ENCODE measurements around the gene ZMIZ1. TPM values are rescaled to one million over a fixed set of nuclear protein-coding genes. Genes with fewer than 3 reads are reported as not detected.

Gene ZMIZ1, protein sequence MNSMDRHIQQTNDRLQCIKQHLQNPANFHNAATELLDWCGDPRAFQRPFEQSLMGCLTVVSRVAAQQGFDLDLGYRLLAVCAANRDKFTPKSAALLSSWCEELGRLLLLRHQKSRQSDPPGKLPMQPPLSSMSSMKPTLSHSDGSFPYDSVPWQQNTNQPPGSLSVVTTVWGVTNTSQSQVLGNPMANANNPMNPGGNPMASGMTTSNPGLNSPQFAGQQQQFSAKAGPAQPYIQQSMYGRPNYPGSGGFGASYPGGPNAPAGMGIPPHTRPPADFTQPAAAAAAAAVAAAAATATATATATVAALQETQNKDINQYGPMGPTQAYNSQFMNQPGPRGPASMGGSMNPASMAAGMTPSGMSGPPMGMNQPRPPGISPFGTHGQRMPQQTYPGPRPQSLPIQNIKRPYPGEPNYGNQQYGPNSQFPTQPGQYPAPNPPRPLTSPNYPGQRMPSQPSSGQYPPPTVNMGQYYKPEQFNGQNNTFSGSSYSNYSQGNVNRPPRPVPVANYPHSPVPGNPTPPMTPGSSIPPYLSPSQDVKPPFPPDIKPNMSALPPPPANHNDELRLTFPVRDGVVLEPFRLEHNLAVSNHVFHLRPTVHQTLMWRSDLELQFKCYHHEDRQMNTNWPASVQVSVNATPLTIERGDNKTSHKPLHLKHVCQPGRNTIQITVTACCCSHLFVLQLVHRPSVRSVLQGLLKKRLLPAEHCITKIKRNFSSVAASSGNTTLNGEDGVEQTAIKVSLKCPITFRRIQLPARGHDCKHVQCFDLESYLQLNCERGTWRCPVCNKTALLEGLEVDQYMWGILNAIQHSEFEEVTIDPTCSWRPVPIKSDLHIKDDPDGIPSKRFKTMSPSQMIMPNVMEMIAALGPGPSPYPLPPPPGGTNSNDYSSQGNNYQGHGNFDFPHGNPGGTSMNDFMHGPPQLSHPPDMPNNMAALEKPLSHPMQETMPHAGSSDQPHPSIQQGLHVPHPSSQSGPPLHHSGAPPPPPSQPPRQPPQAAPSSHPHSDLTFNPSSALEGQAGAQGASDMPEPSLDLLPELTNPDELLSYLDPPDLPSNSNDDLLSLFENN
- total RNA-seq, result 10 to 100 TPM; 67.4 to 83.1 (median 72.9) TPM
- 38.0 TPM for polyA plus RNA-seq
- long read RNA-seq, donor 1, partial matches to known transcripts, result 24 of 180 reads
- long read RNA-seq, donor 1, other reads (novel, unspliced or antisense), result 156 of 180 reads
- long read RNA-seq, donor 2, partial matches to known transcripts, result 35 of 38 reads
- long read RNA-seq, donor 2, other reads (novel, unspliced or antisense), result 3 of 38 reads
- long read RNA-seq, donor 3, partial matches to known transcripts, result 9 of 140 reads
- long read RNA-seq, donor 3, other reads (novel, unspliced or antisense), result 131 of 140 reads
- long read RNA-seq, donor 4, partial matches to known transcripts, result 32 of 37 reads
- long read RNA-seq, donor 4, other reads (novel, unspliced or antisense), result 5 of 37 reads

GRCh38 chr10:79068562-79069324 lies at the start of gene ZMIZ1:
Gene ZMIZ1, plus strand, starts transcription at chr10:79068966. Its CDS starts 132,667 bp downstream, at chr10:79201633.
- peaks cover 16% of the 10 kb centered on the region for H3K4me1 ChIP-seq (ENCODE audit: control insufficient read depth, insufficient read depth, low read length)
- DNase-seq, result peak; percentile 91 to 95 (median 94)
- no peaks in the 10 kb centered on the region for H3K27me3 ChIP-seq (ENCODE audit: control insufficient read depth, insufficient read depth)
- intact Hi-C loops (cut with DNase I), result loop anchor here (5.0 to 10.0 kb wide), 5 partner anchors 94 to 644 kb away; no protein-coding TSS in a partner anchor
- WGBS, result under 1% methylated on average over 92 of the region's 92 CpGs
- H3K4me3 ChIP-seq (ENCODE audit: low read length), result peak within 1 kb of the TSS; percentile 77
- no peaks in the 10 kb centered on the region for H3K9me3 ChIP-seq (ENCODE audit: control insufficient read depth, low read length)
- ATAC-seq, result peak; percentile 15 to 22
- H3K27ac ChIP-seq (ENCODE audit: low read length), result peak within 1 kb of the TSS; percentile 95

GRCh38 chr10:79019441-79020014 lies 49.2 kb upstream of the ZMIZ1 start:
- H3K4me1 ChIP-seq (ENCODE audit: control insufficient read depth, insufficient read depth, low read length), result peaks cover 6% of the 10 kb centered on the region
- intact Hi-C loops (cut with DNase I), result no loop called here
- ATAC-seq, result no peak
- H3K4me3 ChIP-seq (ENCODE audit: low read length), result no peak overlapping the region
- H3K27ac ChIP-seq (ENCODE audit: low read length), result no peak overlapping the region
- 75% methylated on average over 5 of the region's 5 CpGs for WGBS
- no peaks in the 10 kb centered on the region for H3K27me3 ChIP-seq (ENCODE audit: control insufficient read depth, insufficient read depth)
- no peaks in the 10 kb centered on the region for H3K9me3 ChIP-seq (ENCODE audit: control insufficient read depth, low read length)
- peak in 1 of 3 donors; percentile 6 for DNase-seq

DNA sequence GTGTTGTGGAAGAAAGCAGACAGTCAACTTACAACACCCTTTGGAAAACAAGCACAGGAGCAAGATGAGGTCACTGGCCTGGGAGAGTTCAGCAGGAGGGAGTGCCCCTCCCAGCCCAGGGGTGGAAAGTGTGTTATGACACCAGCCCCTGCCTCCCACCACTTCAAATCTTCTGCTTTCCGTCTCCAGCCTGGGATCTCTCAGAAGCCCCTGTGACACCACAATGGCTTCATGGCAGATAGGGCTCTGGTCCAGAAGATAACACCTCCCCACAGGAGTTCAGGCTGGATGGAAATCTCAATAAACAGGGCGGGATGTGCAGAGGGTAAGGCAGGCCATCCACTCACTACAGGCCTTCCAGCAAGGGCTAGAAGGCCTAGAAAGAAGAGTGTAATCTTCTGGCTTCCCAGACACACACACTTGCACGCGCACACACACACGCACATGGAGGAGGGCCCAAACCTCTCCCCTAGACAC lies 48.7 kb upstream of the ZMIZ1 start:
- peaks cover 6% of the 10 kb centered on the region for H3K4me1 ChIP-seq (ENCODE audit: control insufficient read depth, insufficient read depth, low read length)
- no peak overlapping the region for H3K4me3 ChIP-seq (ENCODE audit: low read length)
- H3K27me3 ChIP-seq (ENCODE audit: control insufficient read depth, insufficient read depth), result no peaks in the 10 kb centered on the region
- DNase-seq (peak; percentile 67 to 81 (median 69)), ATAC-seq (peak; percentile 46 to 71)
- H3K27ac ChIP-seq (ENCODE audit: low read length), result peak overlapping the region; percentile 49
- WGBS, result 68% methylated on average over 5 of the region's 5 CpGs
- intact Hi-C loops (cut with DNase I), result no loop called here
- no peaks in the 10 kb centered on the region for H3K9me3 ChIP-seq (ENCODE audit: control insufficient read depth, low read length)

DNA sequence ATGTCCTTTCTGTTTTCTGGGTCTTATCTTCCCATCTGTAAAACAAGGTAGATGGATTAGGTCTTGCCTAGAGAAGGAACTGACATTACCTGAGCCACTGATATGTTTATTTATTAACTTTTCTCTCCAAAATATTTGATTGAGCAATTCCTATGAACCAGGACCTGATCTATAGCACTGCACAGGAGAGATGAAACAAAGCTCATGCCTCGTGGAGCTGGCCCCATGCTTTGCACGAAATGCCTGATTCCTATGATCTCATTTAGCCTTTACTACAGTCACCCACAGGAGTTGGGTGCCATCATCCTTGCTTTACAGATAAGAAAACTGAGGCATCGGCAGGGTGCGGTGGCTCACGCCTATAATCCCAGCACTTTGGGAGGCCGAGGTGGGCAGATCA lies 48.2 kb upstream of the ZMIZ1 start:
- DNase-seq, result no peak
- H3K27ac ChIP-seq (ENCODE audit: low read length), result no peak overlapping the region

DNA sequence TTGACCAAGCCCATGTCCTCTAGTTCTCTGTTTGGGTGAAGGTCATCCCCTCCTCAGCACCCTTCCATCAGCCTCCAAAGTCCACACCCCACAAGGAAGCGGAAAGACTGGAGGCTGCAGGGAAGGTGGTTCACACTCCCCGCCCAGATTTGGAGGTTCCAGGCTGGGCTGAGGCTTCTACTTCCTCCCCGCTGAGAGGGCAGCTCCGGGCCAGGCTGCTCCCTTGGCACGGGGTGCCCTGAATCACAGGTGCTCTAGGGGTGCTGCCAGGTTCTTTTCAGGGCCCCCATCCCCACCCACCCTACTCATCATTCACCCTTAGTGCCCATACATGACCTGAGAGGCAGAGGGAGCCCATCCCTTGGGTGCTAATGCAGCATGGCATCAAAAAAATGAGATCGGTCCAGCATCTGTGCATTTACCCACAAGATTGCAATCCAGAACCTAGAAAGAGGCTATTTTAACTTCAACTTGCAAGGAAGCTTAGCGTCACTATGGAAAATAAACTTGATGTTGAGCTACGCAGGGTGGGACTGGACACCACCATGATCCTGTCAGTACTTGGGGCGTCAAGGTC lies 47.3 kb upstream of the ZMIZ1 start:
- no peak overlapping the region for H3K4me3 ChIP-seq (ENCODE audit: low read length)
- no peak for ATAC-seq
- intact Hi-C loops (cut with DNase I), result no loop called here
- WGBS, result 91% methylated on average over 9 of the region's 9 CpGs
- peaks cover 6% of the 10 kb centered on the region for H3K4me1 ChIP-seq (ENCODE audit: control insufficient read depth, insufficient read depth, low read length)
- H3K9me3 ChIP-seq (ENCODE audit: control insufficient read depth, low read length), result no peaks in the 10 kb centered on the region
- H3K27ac ChIP-seq (ENCODE audit: low read length), result no peak overlapping the region
- DNase-seq, result no peak
- H3K27me3 ChIP-seq (ENCODE audit: control insufficient read depth, insufficient read depth), result no peaks in the 10 kb centered on the region

More for the DNA sequence above, 48.2 kb upstream of the ZMIZ1 start:
- 95% methylated on average over 6 of the region's 6 CpGs for WGBS
- Histone ChIP-seq H3K4me1 (ENCODE audit: control insufficient read depth, insufficient read depth, low read length) (peaks cover 6% of the 10 kb centered on the region), H3K27me3 (ENCODE audit: control insufficient read depth, insufficient read depth) (no peaks in the 10 kb centered on the region), H3K9me3 (ENCODE audit: control insufficient read depth, low read length) (no peaks in the 10 kb centered on the region), H3K4me3 (ENCODE audit: low read length) (no peak overlapping the region)
- intact Hi-C loops (cut with DNase I), result no loop called here
- no peak for ATAC-seq

GRCh38 chr10:79021948-79022499 lies 46.7 kb upstream of the ZMIZ1 start:
- intact Hi-C loops (cut with DNase I), result no loop called here
- WGBS, result 96% methylated on average over 10 of the region's 10 CpGs
- no peak overlapping the region for H3K27ac ChIP-seq (ENCODE audit: low read length)
- H3K27me3 ChIP-seq (ENCODE audit: control insufficient read depth, insufficient read depth), result no peaks in the 10 kb centered on the region
- peaks cover 6% of the 10 kb centered on the region for H3K4me1 ChIP-seq (ENCODE audit: control insufficient read depth, insufficient read depth, low read length)
- DNase-seq (no peak), ATAC-seq (no peak)
- H3K9me3 ChIP-seq (ENCODE audit: control insufficient read depth, low read length), result no peaks in the 10 kb centered on the region
- H3K4me3 ChIP-seq (ENCODE audit: low read length), result no peak overlapping the region

DNA sequence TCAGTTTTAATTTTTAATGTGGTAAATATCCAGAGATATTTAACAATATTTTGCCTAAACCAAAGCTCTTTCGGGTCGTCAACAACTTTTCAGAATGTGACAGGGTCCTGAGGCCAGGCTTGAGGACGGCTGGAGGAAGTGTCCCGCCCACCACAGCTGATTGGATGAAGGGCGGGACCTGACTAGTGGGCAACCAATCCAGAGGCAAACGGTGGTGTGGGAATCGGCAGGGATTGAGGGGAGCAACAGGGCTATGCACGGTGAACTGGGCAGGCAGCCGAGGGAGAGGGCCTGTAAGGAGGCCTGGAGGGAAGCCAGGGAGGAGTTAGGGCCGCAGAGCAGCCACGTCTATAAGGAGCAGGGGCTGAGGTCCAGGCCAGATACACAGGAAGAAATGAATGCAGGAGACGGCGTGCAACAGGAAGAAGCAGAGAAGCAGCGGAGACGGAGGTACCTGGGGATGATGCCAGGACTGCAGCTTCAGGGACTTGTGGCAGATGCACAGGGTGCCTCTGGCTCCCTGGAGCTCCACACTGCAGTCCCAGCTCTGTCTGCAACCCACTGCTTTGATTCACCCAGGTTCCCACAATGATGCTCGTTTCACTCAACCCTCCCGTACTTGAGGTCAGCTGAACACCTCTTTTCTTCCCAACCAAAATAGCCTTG lies 46.1 kb upstream of the ZMIZ1 start:
- WGBS, result 36% methylated on average over 17 of the region's 17 CpGs
- ATAC-seq, result peak; percentile 65 to 79
- DNase-seq, result peak; percentile 65 to 85 (median 83)
- H3K27ac ChIP-seq (ENCODE audit: low read length), result peak overlapping the region; percentile 82
- intact Hi-C loops (cut with DNase I), result no loop called here
- H3K27me3 ChIP-seq (ENCODE audit: control insufficient read depth, insufficient read depth), result no peaks in the 10 kb centered on the region
- H3K4me3 ChIP-seq (ENCODE audit: low read length), result no peak overlapping the region
- no peaks in the 10 kb centered on the region for H3K9me3 ChIP-seq (ENCODE audit: control insufficient read depth, low read length)
- H3K4me1 ChIP-seq (ENCODE audit: control insufficient read depth, insufficient read depth, low read length), result peaks cover 6% of the 10 kb centered on the region

- DNase-seq (peak in 1 of 3 donors; percentile 71), ATAC-seq (peak; percentile 53 to 61)
- peak overlapping the region; percentile 82 for H3K27ac ChIP-seq (ENCODE audit: low read length)
- no peaks in the 10 kb centered on the region for H3K9me3 ChIP-seq (ENCODE audit: control insufficient read depth, low read length)
- 39% methylated on average over 13 of the region's 13 CpGs for WGBS
- peaks cover 3% of the 10 kb centered on the region for H3K4me1 ChIP-seq (ENCODE audit: control insufficient read depth, insufficient read depth, low read length)
- H3K27me3 ChIP-seq (ENCODE audit: control insufficient read depth, insufficient read depth), result no peaks in the 10 kb centered on the region
- intact Hi-C loops (cut with DNase I), result no loop called here
- H3K4me3 ChIP-seq (ENCODE audit: low read length), result no peak overlapping the region
These were observed 45.3 kb upstream of the ZMIZ1 start for GRCh38 chr10:79023240-79024162.
